Spleen (tissue), 11 donors: ENCODE data around the gene PRPH. TPM values are rescaled to one million over a fixed set of nuclear protein-coding genes. Genes with fewer than 3 reads are reported as not detected.
"Not testable (repeated sequence)": the region's sequence is repeated elsewhere in the genome, so short reads cannot be mapped to it uniquely, and the experiment has no call there.

ENCODE experiments used
- DNase-seq: peaks from one replicate; pipeline ENCODE4 v3.0.0-alpha.2; 2020
- H3K27ac ChIP-seq, 8 donors: fragments of 200-600 bp; sonication (generic) in 7 of 8; 1 replicate in 4 of 8; 2 replicates in 4 of 8; pipeline versions ENCODE4 v1.5.0 to v1.8.0; 2016 to 2021; ENCODE audit warnings: inconsistent platforms in 4 of 8, mild to moderate bottlenecking in 4 of 8, moderate library complexity in 1 of 8
- H3K27me3 ChIP-seq, 7 donors: fragments of 200-600 bp; sonication (generic) in 6 of 7; replicated peaks in 1 of 7; 1 replicate in 4 of 7; 2 replicates in 3 of 7; pipeline versions ENCODE4 v1.5.0 to v1.8.0; 2016 to 2021; ENCODE audit warnings: inconsistent platforms in 3 of 7, mild to moderate bottlenecking in 1 of 7
- H3K36me3 ChIP-seq, 6 donors: fragments of 200-600 bp; sonication (generic) in 5 of 6; 1 replicate in 4 of 6; 2 replicates in 2 of 6; pipeline versions ENCODE4 v1.5.0 to v1.8.0; 2016 to 2021; ENCODE audit warnings: inconsistent platforms in 2 of 6
- H3K4me1 ChIP-seq, 6 donors: fragments of 200-600 bp; sonication (generic) in 5 of 6; 1 replicate in 3 of 6; 2 replicates in 3 of 6; pipeline versions ENCODE4 v1.5.0 to v1.8.0; 2016 to 2021; ENCODE audit warnings: inconsistent platforms in 3 of 6
- H3K4me3 ChIP-seq, 8 donors: fragments of 200-600 bp; sonication (generic) in 7 of 8; 1 replicate in 4 of 8; 2 replicates in 4 of 8; pipeline versions ENCODE4 v1.5.0 to v1.8.0; 2016 to 2021; ENCODE audit warnings: inconsistent platforms in 4 of 8, mild to moderate bottlenecking in 4 of 8, moderate library complexity in 2 of 8
- H3K9me3 ChIP-seq, 8 donors: fragments of 200-600 bp; sonication (generic) in 7 of 8; 1 replicate in 4 of 8; 2 replicates in 4 of 8; pipeline versions ENCODE4 v1.5.0 to v1.8.0; 2016 to 2021; ENCODE audit warnings: inconsistent platforms in 4 of 8
- CTCF ChIP-seq, 11 experiments: fragments of 200-600 bp in 7 of 11; fragments of 450-650 bp in 4 of 11; sonication (generic) in 4 of 11; IDR thresholded peaks in 8 of 11; conservative IDR thresholded peaks in 3 of 11; 1 replicate in 7 of 11; 2 replicates in 4 of 11; pipeline versions ENCODE4 v1.4.0 to v1.8.0; 2016 to 2021; ENCODE audit warnings: antibody characterized with exemption in 11 of 11, inconsistent platforms in 4 of 11, mild to moderate bottlenecking in 1 of 11
- POLR2A ChIP-seq, 3 donors: fragments of 450-650 bp; IDR thresholded peaks; one replicate each; pipeline ENCODE4 v1.5.1; 2017; ENCODE audit warnings: antibody characterized with exemption in 3 of 3, mild to moderate bottlenecking in 1 of 3
- POLR2AphosphoS5 ChIP-seq, 3 donors: sonication (generic); formaldehyde crosslinking; IDR thresholded peaks; one replicate each; pipeline ENCODE4 v1.5.1; 2017; ENCODE audit warnings: antibody characterized with exemption in 3 of 3
- WGBS, 5 donors: extraction: QIAGEN DNeasy Blood & Tissue Kit in 3 of 5; methylation state at CpG; one replicate each; pipeline versions ENCODE4 v1.1.5 to v1.1.7; 2013 to 2018; 5-methylcytosine and 5-hydroxymethylcytosine counted together
- intact Hi-C: fragments of 100-400 bp; cut with DNase I; formaldehyde crosslinking; loops from one replicate; pipeline ENCODE4 v1.15.0; 2023; ENCODE audit warnings: low total_unique reads
- polyA plus RNA-seq, 3 donors: library from polyadenylated mRNA; stranded (reverse); fragments of 200-250 nt; gene quantifications; one replicate each; pipeline ENCODE4 v1.2.1, GENCODE V29; 2013
- total RNA-seq, 7 donors: library from RNA; depleted of rRNA in 3 of 7; stranded (reverse); fragments of >200 nt in 3 of 7; fragmentation: NEBNext Ultra II Directional in 4 of 7; extraction: Animal tissue kit (Norgen Biotek cat#: 25700) in 4 of 7; gene quantifications; one replicate each; pipeline versions ENCODE4 v1.1.0 to v1.2.1, GENCODE V29; 2016 to 2021
- donor health status: healthy with polysubstance abuse.
- donor health status: DM: no; HTN: no; CAD: no; lungs with moderate emphysema.
- donor health status: DM: no; HTN: no; CAD: no.
- donor health status: Bipolar disorder and iron deficiency.
- donor health status: healthy.
- donor health status: DM: no; HTN: no; CAD: no.
- donor health status: DM: yes; HTN: yes; CAD: no.

PRPH gene
- total and polyA plus RNA-seq, 10 donors: 0.26 to 3.0 (median 1.0) TPM

GRCh38 chr12:49309386-49309785 is 14.4 kb downstream of the PRPH start:
- DNase-seq: no peak
- intact Hi-C loops: no loop called here
- no peak overlapping the region for H3K27ac ChIP-seq
- WGBS, 5 donors: 89 to 94% (median 92%) methylated on average over 7 of the region's 7 CpGs
- no peaks in the 10 kb centered on the region for H3K9me3 ChIP-seq
- TF ChIP-seq POLR2A (IDR thresholded peaks at IDR 0.05): no peak
- TF ChIP-seq POLR2AphosphoS5 (IDR thresholded peaks at IDR 0.05): no peak
- TF ChIP-seq CTCF (IDR thresholded peaks at IDR 0.05 in 8 of 11, conservative IDR thresholded peaks at IDR 0.05 in 3 of 11): no peak
- H3K27me3 ChIP-seq: peaks cover 0 to 50% (median 0%) of the 10 kb centered on the region in 7 donors
- no peak overlapping the region for H3K4me3 ChIP-seq
- no peaks in the 10 kb centered on the region for H3K36me3 ChIP-seq
- H3K4me1 ChIP-seq: no peaks in the 10 kb centered on the region

GRCh38 chr12:49310451-49311000 is 15.6 kb downstream of the PRPH start:
- WGBS, 5 donors: 49 to 65% (median 54%) methylated on average over 2 to 3 of the region's 3 CpGs
- H3K4me1 ChIP-seq, H3K9me3 ChIP-seq, DNase-seq, H3K4me3 ChIP-seq, H3K36me3 ChIP-seq, intact Hi-C loops, H3K27ac ChIP-seq: not testable (repeated sequence)
- H3K27me3 ChIP-seq: peaks cover 0 to 50% (median 0%) of the 10 kb centered on the region in 7 donors

- WGBS, 5 donors: 63 to 88% (median 86%) methylated on average over 1 of the region's 1 CpG
Observed at GRCh38 chr12:49314811-49315210, 19.9 kb downstream of the PRPH start.

GRCh38 chr12:49317118-49317517 is 22.2 kb downstream of the PRPH start:
- H3K27ac ChIP-seq, DNase-seq, H3K36me3 ChIP-seq, intact Hi-C loops, H3K4me3 ChIP-seq, H3K4me1 ChIP-seq, H3K9me3 ChIP-seq: not testable (repeated sequence)
- H3K27me3 ChIP-seq: peaks cover 0 to 14% (median 0%) of the 10 kb centered on the region in 7 donors
- 92 to 98% (median 94%) methylated on average over 10 of the region's 10 CpGs for WGBS, 5 donors

More at GRCh38 chr12:49314811-49315210, 19.9 kb downstream of the PRPH start:
- Histone ChIP-seq H3K36me3 (no peaks in the 10 kb centered on the region), H3K4me3 (no peak overlapping the region), H3K9me3 (no peaks in the 10 kb centered on the region), H3K27me3 (peaks cover 0 to 25% (median 0%) of the 10 kb centered on the region in 7 donors), H3K4me1 (no peaks in the 10 kb centered on the region), H3K27ac (no peak overlapping the region)
- TF ChIP-seq CTCF (IDR thresholded peaks at IDR 0.05 in 8 of 11, conservative IDR thresholded peaks at IDR 0.05 in 3 of 11) (no peak), POLR2AphosphoS5 (IDR thresholded peaks at IDR 0.05) (no peak), POLR2A (IDR thresholded peaks at IDR 0.05) (no peak)
- intact Hi-C loops: no loop called here
- no peak for DNase-seq

GRCh38 chr12:49320411-49321103 is 25.6 kb downstream of the PRPH start:
- 92 to 97% (median 94%) methylated on average over 9 of the region's 9 CpGs for WGBS, 5 donors
- DNase-seq, intact Hi-C loops, H3K9me3 ChIP-seq, H3K36me3 ChIP-seq, H3K27me3 ChIP-seq, H3K4me3 ChIP-seq, H3K27ac ChIP-seq: not testable (repeated sequence)
- H3K4me1 ChIP-seq: peaks cover 4 to 29% (median 18%) of the 10 kb centered on the region in 6 donors
